Thyroid gland (tissue), 4 donors: ENCODE results near the gene PGA4.
"Not testable (repeated sequence)": the region's sequence is repeated elsewhere in the genome, so short reads cannot be mapped to it uniquely, and the experiment has no call there.

Source experiments
- CTCF ChIP-seq, 6 experiments: fragments of 200-600 bp in 3 of 6; fragments of 450-650 bp in 3 of 6; sonication (generic) in 3 of 6; IDR thresholded peaks; one replicate each; pipeline ENCODE4 v1.5.1; 2016 to 2019; ENCODE audit warnings: antibody characterized with exemption in 6 of 6, mild to moderate bottlenecking in 2 of 6, inconsistent platforms in 1 of 6, moderate library complexity in 1 of 6
- POLR2A ChIP-seq, 2 donors: fragments of 450-650 bp; IDR thresholded peaks; one replicate each; pipeline ENCODE4 v1.6.1; 2017; ENCODE audit warnings: antibody characterized with exemption in 2 of 2, mild to moderate bottlenecking in 2 of 2, moderate library complexity in 1 of 2

GRCh38 chr11:61226457-61227137 is 4.5 kb downstream of the PGA4 start:
- TF ChIP-seq POLR2A, CTCF (IDR thresholded peaks at IDR 0.05): not testable (repeated sequence)
